ENCODE results near the gene MEX3B. TPM values are rescaled to one million over a fixed set of nuclear protein-coding genes. Genes with fewer than 3 reads are reported as not detected.

The MEX3B gene
- 1.6 and 1.8 TPM in 2 replicates for total RNA-seq

GRCh38 chr15:82045892-82046665 is at the start of gene MEX3B:
TSS of gene MEX3B (minus strand) at chr15:82046018. CDS start at chr15:82045705, 313 bp downstream.
- no peaks in the 10 kb centered on the region for H3K36me3 Mint-ChIP-seq (ENCODE audit: low read depth)
- H3K4me3 Mint-ChIP-seq (ENCODE audit: low read depth), result peak within 1 kb of the TSS; percentile 89
- intact Hi-C loops (cut with micrococcal nuclease), result loop anchor here (5.0 to 10.0 kb wide), 4 partner anchors 564 to 1054 kb away; no protein-coding TSS in a partner anchor
- H3K4me1 Mint-ChIP-seq (ENCODE audit: low read depth), result peaks cover 7% of the 10 kb centered on the region
- peak; percentile 90 for DNase-seq (ENCODE audit: low spot score)
- peak within 1 kb of the TSS; percentile 89 for H3K27ac Mint-ChIP-seq
- no peaks in the 10 kb centered on the region for H3K9me3 Mint-ChIP-seq
- H3K27me3 Mint-ChIP-seq (ENCODE audit: low read depth), result peaks cover 36% of the 10 kb centered on the region

GRCh38 chr15:82093774-82094211 is 48.0 kb upstream of the MEX3B start:
- no peak overlapping the region for H3K27ac Mint-ChIP-seq
- no peaks in the 10 kb centered on the region for H3K27me3 Mint-ChIP-seq (ENCODE audit: low read depth)
- no peaks in the 10 kb centered on the region for H3K4me1 Mint-ChIP-seq (ENCODE audit: low read depth)
- no peak for DNase-seq (ENCODE audit: low spot score)
- no peaks in the 10 kb centered on the region for H3K36me3 Mint-ChIP-seq (ENCODE audit: low read depth)
- H3K9me3 Mint-ChIP-seq, result no peaks in the 10 kb centered on the region
- H3K4me3 Mint-ChIP-seq (ENCODE audit: low read depth), result no peak overlapping the region
- intact Hi-C loops (cut with micrococcal nuclease), result no loop called here

DNA sequence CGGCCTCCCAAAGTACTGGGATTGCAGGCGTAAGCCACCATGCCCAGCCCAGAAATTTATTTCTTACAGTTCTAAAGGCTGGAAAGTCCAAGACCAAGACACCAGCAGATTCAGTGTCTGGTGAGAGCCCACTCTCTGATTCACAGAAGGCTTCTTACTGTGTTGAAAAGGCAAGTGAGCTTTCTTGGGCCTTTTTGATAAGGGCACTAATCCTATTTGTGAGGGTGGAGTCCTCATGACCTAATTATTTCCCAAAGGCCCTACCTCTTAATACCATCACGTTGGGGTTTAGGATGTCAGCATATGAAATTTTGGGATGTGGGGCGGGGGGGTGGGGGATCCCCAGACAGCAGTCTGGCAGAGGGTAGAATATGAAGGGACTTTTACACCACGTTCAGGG is 47.5 kb upstream of the MEX3B start:
- Mint-ChIP-seq H3K4me1 (ENCODE audit: low read depth) (no peaks in the 10 kb centered on the region), H3K27ac (no peak overlapping the region), H3K36me3 (ENCODE audit: low read depth) (no peaks in the 10 kb centered on the region), H3K9me3 (no peaks in the 10 kb centered on the region), H3K27me3 (ENCODE audit: low read depth) (no peaks in the 10 kb centered on the region), H3K4me3 (ENCODE audit: low read depth) (no peak overlapping the region)
- no peak for DNase-seq (ENCODE audit: low spot score)
- intact Hi-C loops (cut with micrococcal nuclease), result no loop called here

DNA sequence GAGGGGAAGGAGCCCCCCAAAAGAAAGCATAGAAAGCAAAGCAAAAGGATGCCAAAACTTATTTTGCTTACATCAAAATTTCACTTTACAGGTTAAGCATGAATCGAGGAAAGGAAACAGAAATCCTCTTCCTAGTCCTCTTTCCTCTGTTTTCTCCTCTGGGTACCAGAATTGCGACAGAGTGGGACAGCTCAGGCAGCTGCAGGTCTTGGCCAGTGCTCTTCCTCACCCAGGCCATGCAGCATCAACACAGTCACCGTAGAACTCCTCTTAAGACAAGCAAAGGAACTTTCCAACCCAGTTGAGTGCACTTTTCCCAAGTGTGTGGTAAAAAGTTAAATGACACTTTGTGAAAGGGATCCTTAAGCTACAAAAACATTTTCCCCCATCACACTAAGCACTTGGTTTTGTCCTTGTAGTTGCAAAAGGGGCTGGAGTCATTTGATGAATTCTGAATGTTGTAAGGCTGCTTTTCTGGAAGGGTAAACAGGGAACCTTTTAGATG is 45.9 kb upstream of the MEX3B start:
- Mint-ChIP-seq H3K36me3 (ENCODE audit: low read depth) (no peaks in the 10 kb centered on the region), H3K27me3 (ENCODE audit: low read depth) (no peaks in the 10 kb centered on the region), H3K4me3 (ENCODE audit: low read depth) (no peak overlapping the region), H3K27ac (no peak overlapping the region), H3K4me1 (ENCODE audit: low read depth) (no peaks in the 10 kb centered on the region), H3K9me3 (no peaks in the 10 kb centered on the region)
- DNase-seq (ENCODE audit: low spot score), result no peak
- intact Hi-C loops (cut with micrococcal nuclease), result no loop called here

DNA sequence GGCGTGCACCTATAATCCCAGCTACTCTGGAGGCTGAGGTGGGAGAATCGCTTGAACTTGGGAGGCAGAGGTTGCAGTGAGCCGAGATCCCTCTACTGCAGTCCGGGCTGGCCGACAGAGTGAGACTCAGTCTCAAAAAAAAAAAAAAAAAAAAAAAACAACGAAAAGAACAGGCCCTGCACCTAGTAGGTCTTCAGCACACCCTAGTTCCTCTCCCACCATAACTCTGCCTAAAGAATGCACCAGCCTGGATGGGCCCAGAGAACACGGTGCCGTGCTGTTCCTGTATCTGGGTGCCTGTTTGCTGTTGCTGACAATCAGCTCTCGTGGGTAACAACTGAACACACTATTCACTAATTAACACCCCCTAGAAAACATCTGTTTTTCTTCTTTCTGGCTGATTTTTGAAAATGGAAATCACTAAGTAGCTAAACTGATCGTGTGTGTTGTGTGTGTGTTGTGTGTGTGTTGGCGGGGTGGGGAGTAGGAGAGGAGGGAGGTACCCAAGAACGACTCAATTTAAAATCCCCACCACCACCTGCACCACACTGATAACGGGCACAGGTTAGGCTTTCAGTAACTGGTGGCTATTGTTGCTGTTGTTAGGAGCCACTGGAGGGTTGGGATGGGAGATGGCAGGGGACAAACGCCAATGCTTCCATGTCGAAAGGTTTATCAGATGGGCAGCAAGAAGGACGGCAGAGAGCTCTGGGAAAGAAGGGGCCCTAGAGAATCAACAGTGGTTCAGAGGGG is 40.6 kb upstream of the MEX3B start:
- Mint-ChIP-seq H3K27ac (no peak overlapping the region), H3K9me3 (no peaks in the 10 kb centered on the region), H3K4me1 (ENCODE audit: low read depth) (no peaks in the 10 kb centered on the region), H3K27me3 (ENCODE audit: low read depth) (no peaks in the 10 kb centered on the region), H3K4me3 (ENCODE audit: low read depth) (no peak overlapping the region), H3K36me3 (ENCODE audit: low read depth) (no peaks in the 10 kb centered on the region)
- DNase-seq (ENCODE audit: low spot score), result no peak
- intact Hi-C loops (cut with micrococcal nuclease), result no loop called here

GRCh38 chr15:82081914-82082762 is 36.3 kb upstream of the MEX3B start:
- Mint-ChIP-seq H3K27me3 (ENCODE audit: low read depth) (no peaks in the 10 kb centered on the region), H3K4me3 (ENCODE audit: low read depth) (no peak overlapping the region), H3K4me1 (ENCODE audit: low read depth) (no peaks in the 10 kb centered on the region), H3K27ac (no peak overlapping the region), H3K36me3 (ENCODE audit: low read depth) (no peaks in the 10 kb centered on the region), H3K9me3 (no peaks in the 10 kb centered on the region)
- no peak for DNase-seq (ENCODE audit: low spot score)
- intact Hi-C loops (cut with micrococcal nuclease), result no loop called here

GRCh38 chr15:82080774-82081173 is 35.0 kb upstream of the MEX3B start:
- no peaks in the 10 kb centered on the region for H3K9me3 Mint-ChIP-seq
- intact Hi-C loops (cut with micrococcal nuclease), result no loop called here
- H3K27me3 Mint-ChIP-seq (ENCODE audit: low read depth), result peaks cover 2% of the 10 kb centered on the region
- no peaks in the 10 kb centered on the region for H3K36me3 Mint-ChIP-seq (ENCODE audit: low read depth)
- H3K27ac Mint-ChIP-seq, result no peak overlapping the region
- H3K4me3 Mint-ChIP-seq (ENCODE audit: low read depth), result no peak overlapping the region
- DNase-seq (ENCODE audit: low spot score), result no peak
- H3K4me1 Mint-ChIP-seq (ENCODE audit: low read depth), result no peaks in the 10 kb centered on the region

- H3K36me3 Mint-ChIP-seq (ENCODE audit: low read depth), result no peaks in the 10 kb centered on the region
- intact Hi-C loops (cut with micrococcal nuclease), result no loop called here
- no peaks in the 10 kb centered on the region for H3K9me3 Mint-ChIP-seq
- DNase-seq (ENCODE audit: low spot score), result no peak
- no peak overlapping the region for H3K27ac Mint-ChIP-seq
- H3K27me3 Mint-ChIP-seq (ENCODE audit: low read depth), result peaks cover 3% of the 10 kb centered on the region
- H3K4me3 Mint-ChIP-seq (ENCODE audit: low read depth), result no peak overlapping the region
- no peaks in the 10 kb centered on the region for H3K4me1 Mint-ChIP-seq (ENCODE audit: low read depth)
Observed at GRCh38 chr15:82079736-82080135, 33.9 kb upstream of the MEX3B start.

- no peaks in the 10 kb centered on the region for H3K36me3 Mint-ChIP-seq (ENCODE audit: low read depth)
- no peaks in the 10 kb centered on the region for H3K9me3 Mint-ChIP-seq
- DNase-seq (ENCODE audit: low spot score), result no peak
- intact Hi-C loops (cut with micrococcal nuclease), result no loop called here
- no peak overlapping the region for H3K27ac Mint-ChIP-seq
- peaks cover 8% of the 10 kb centered on the region for H3K27me3 Mint-ChIP-seq (ENCODE audit: low read depth)
- H3K4me1 Mint-ChIP-seq (ENCODE audit: low read depth), result no peaks in the 10 kb centered on the region
- no peak overlapping the region for H3K4me3 Mint-ChIP-seq (ENCODE audit: low read depth)
Observed at GRCh38 chr15:82074610-82075009, 28.8 kb upstream of the MEX3B start.

DNA sequence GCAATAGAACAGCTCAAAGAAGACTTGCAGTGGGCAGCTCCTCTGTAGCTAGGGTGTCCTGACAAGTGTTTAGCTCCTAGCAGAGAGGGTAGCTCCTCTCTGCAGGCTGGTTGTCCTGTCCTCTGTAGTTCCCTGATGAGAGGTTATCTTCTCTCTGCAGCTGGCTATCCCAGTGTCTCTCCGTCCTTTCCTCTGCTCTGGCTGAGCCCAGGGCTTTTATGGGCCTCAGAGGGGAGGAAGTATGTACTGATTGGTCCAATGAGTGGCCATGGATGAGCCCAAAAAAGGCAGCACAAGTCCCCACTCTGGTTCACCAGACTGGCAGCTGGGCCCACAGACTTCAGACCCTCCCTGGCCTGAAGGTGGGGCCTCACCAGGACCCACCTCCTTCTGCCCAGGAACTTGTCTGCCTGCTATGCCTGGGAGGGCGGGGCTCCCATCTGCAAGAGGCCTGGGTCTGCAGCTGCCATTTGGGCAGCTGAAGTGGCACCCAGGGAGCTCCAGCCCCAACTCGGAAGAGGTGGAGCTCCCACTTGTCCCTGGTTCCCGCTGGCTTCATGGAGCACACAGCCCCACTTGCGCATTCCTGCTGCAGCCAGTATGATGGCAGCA is 27.2 kb upstream of the MEX3B start:
- H3K9me3 Mint-ChIP-seq, result no peaks in the 10 kb centered on the region
- intact Hi-C loops (cut with micrococcal nuclease), result no loop called here
- peaks cover 8% of the 10 kb centered on the region for H3K27me3 Mint-ChIP-seq (ENCODE audit: low read depth)
- no peaks in the 10 kb centered on the region for H3K36me3 Mint-ChIP-seq (ENCODE audit: low read depth)
- H3K4me1 Mint-ChIP-seq (ENCODE audit: low read depth), result no peaks in the 10 kb centered on the region
- DNase-seq (ENCODE audit: low spot score), result no peak
- H3K4me3 Mint-ChIP-seq (ENCODE audit: low read depth), result no peak overlapping the region
- H3K27ac Mint-ChIP-seq, result no peak overlapping the region

GRCh38 chr15:82066455-82066854 is 20.6 kb upstream of the MEX3B start:
- no peaks in the 10 kb centered on the region for H3K4me1 Mint-ChIP-seq (ENCODE audit: low read depth)

GRCh38 chr15:82064824-82065223 is 19.0 kb upstream of the MEX3B start:
- intact Hi-C loops (cut with micrococcal nuclease), result no loop called here
- Mint-ChIP-seq H3K27me3 (ENCODE audit: low read depth) (peaks cover 7% of the 10 kb centered on the region), H3K36me3 (ENCODE audit: low read depth) (no peaks in the 10 kb centered on the region), H3K9me3 (no peaks in the 10 kb centered on the region), H3K4me3 (ENCODE audit: low read depth) (no peak overlapping the region), H3K4me1 (ENCODE audit: low read depth) (no peaks in the 10 kb centered on the region), H3K27ac (no peak overlapping the region)
- DNase-seq (ENCODE audit: low spot score), result no peak

More at GRCh38 chr15:82066455-82066854, 20.6 kb upstream of the MEX3B start:
- H3K4me3 Mint-ChIP-seq (ENCODE audit: low read depth), result no peak overlapping the region
- H3K27me3 Mint-ChIP-seq (ENCODE audit: low read depth), result peaks cover 11% of the 10 kb centered on the region
- H3K9me3 Mint-ChIP-seq, result no peaks in the 10 kb centered on the region
- no peak overlapping the region for H3K27ac Mint-ChIP-seq
- DNase-seq (ENCODE audit: low spot score), result no peak
- intact Hi-C loops (cut with micrococcal nuclease), result no loop called here
- no peaks in the 10 kb centered on the region for H3K36me3 Mint-ChIP-seq (ENCODE audit: low read depth)

Data from activated T-helper 2 cell treated with anti-CD3 and anti-CD28 coated beads, Interferon-gamma antibody, Interleukin-2, Interleukin-4, amounts not matched to agents 10 μg/mL and 5 μg/mL and 100 μg/mL, durations not matched to agents 14 hours and 24 hours and 36 hours (primary cell).